Right cardiac atrium (tissue), 5 donors: Measurements from ENCODE around the gene SAGE1. TPM values are rescaled to one million over a fixed set of nuclear protein-coding genes. Genes with fewer than 3 reads are reported as not detected.
A peak's percentile ranks its signal among the peaks of the same experiment; 100 is the strongest.

Experiments
- ATAC-seq, 2 donors: fragments of 200-7000 bp; cut with Tn5 transposase; one replicate each; pipeline versions ENCODE4 v1.8.0 to v1.9.1; 2020; ENCODE audit warnings: moderate library complexity in 2 of 2, mild to moderate bottlenecking in 1 of 2
- DNase-seq, 3 donors: peaks; one replicate each; pipeline ENCODE4 v3.0.0-alpha.2; 2020
- H3K27ac ChIP-seq: one replicate; pipeline ENCODE4 v1.5.1; 2013; ENCODE audit warnings: mild to moderate bottlenecking, low read length, control low read depth, moderate library complexity
- H3K27me3 ChIP-seq: one replicate; pipeline ENCODE4 v1.6.1; 2013; ENCODE audit not compliant: control insufficient read depth, insufficient read depth
- H3K4me1 ChIP-seq: one replicate; pipeline ENCODE4 v1.6.1; 2013; ENCODE audit warnings: low read length; ENCODE audit not compliant: control insufficient read depth, insufficient read depth
- H3K4me3 ChIP-seq: one replicate; pipeline ENCODE4 v1.5.1; 2013; ENCODE audit warnings: low read length, control low read depth
- H3K9me3 ChIP-seq: one replicate; pipeline ENCODE4 v1.6.1; 2013; ENCODE audit warnings: low read length; ENCODE audit not compliant: control insufficient read depth
- WGBS: extraction: QIAGEN DNeasy Blood & Tissue Kit; methylation state at CpG from one replicate; pipeline ENCODE4 v1.1.7; 2013; 5-methylcytosine and 5-hydroxymethylcytosine counted together
- intact Hi-C, 4 donors: fragments of 100-400 bp; cut with DNase I; formaldehyde crosslinking; loops; one replicate each; pipeline versions ENCODE4 v1.11.0 to v1.14.0; 2022 to 2023
- polyA plus RNA-seq: library from polyadenylated mRNA; stranded (reverse); fragments of 200-250 nt; gene quantifications from one replicate; pipeline ENCODE4 v1.2.3, GENCODE V29; 2013
- total RNA-seq, 4 donors: library from RNA; stranded (reverse); fragmentation: NEBNext Ultra II Directional; extraction: Animal tissue kit (Norgen Biotek cat#: 25700); gene quantifications; one replicate each; pipeline ENCODE4 v1.2.1, GENCODE V29; 2021
- donor health status: healthy with polysubstance abuse.
- donor health status: DM: no; HTN: yes; CAD: no.
- donor health status: DM: no; HTN: no; CAD: no.
- donor health status: DM: no; HTN: yes; CAD: no; lungs with severe emphysema.
- donor health status: DM: yes; HTN: yes; CAD: no.

Gene SAGE1
- total and polyA plus RNA-seq, 5 donors: not detected

- DNase-seq: no peak
- intact Hi-C loops: no loop called here
- ATAC-seq: no peak
- Histone ChIP-seq H3K9me3 (no peaks in the 10 kb centered on the region), H3K27me3 (no peaks in the 10 kb centered on the region), H3K27ac (no peak overlapping the region), H3K4me1 (no peaks in the 10 kb centered on the region), H3K4me3 (no peak overlapping the region)
- 82% methylated on average over 5 of the region's 5 CpGs for WGBS
Observed at GRCh38 chrX:135923353-135923752, 29.8 kb downstream of the SAGE1 start.

- no peak overlapping the region for H3K4me3 ChIP-seq
- H3K27ac ChIP-seq: no peak overlapping the region
- ATAC-seq (no peak), DNase-seq (no peak)
- H3K4me1 ChIP-seq: no peaks in the 10 kb centered on the region
- intact Hi-C loops: no loop called here
- H3K9me3 ChIP-seq: no peaks in the 10 kb centered on the region
- WGBS: 46% methylated on average over 2 of the region's 2 CpGs
- no peaks in the 10 kb centered on the region for H3K27me3 ChIP-seq
Observed at GRCh38 chrX:135927897-135928296, 34.4 kb downstream of the SAGE1 start.

- WGBS: 46% methylated on average over 19 of the region's 19 CpGs
- ATAC-seq (peak in 1 of 2 donors; percentile 69), DNase-seq (peak; percentile 47 to 65 (median 62))
- no peaks in the 10 kb centered on the region for H3K27me3 ChIP-seq
- no peak overlapping the region for H3K4me3 ChIP-seq
- H3K4me1 ChIP-seq: no peaks in the 10 kb centered on the region
- no peaks in the 10 kb centered on the region for H3K9me3 ChIP-seq
- no peak overlapping the region for H3K27ac ChIP-seq
- intact Hi-C loops: no loop called here
Observed at GRCh38 chrX:135931644-135932487, 38.4 kb downstream of the SAGE1 start.

GRCh38 chrX:135944486-135944885 is 51.0 kb downstream of the SAGE1 start:
- no peak overlapping the region for H3K4me3 ChIP-seq
- DNase-seq (no peak), ATAC-seq (no peak)
- H3K27ac ChIP-seq: no peak overlapping the region
- intact Hi-C loops: no loop called here
- no peaks in the 10 kb centered on the region for H3K4me1 ChIP-seq
- WGBS: 95% methylated on average over 2 of the region's 2 CpGs
- no peaks in the 10 kb centered on the region for H3K9me3 ChIP-seq
- H3K27me3 ChIP-seq: no peaks in the 10 kb centered on the region

- intact Hi-C loops: no loop called here
- H3K9me3 ChIP-seq: no peaks in the 10 kb centered on the region
- no peak overlapping the region for H3K27ac ChIP-seq
- WGBS: 93% methylated on average over 4 of the region's 4 CpGs
- H3K4me3 ChIP-seq: no peak overlapping the region
- ATAC-seq: no peak
- no peaks in the 10 kb centered on the region for H3K27me3 ChIP-seq
- no peak for DNase-seq
- no peaks in the 10 kb centered on the region for H3K4me1 ChIP-seq
Observed at GRCh38 chrX:135951291-135951690, 57.8 kb downstream of the SAGE1 start.

Other genes with a start within 250 kb of the SAGE1 start
- gene CT45A1, start 180.1 kb upstream of the SAGE1 start, total RNA-seq: not detected
- gene CT45A1, start 180.1 kb upstream of the SAGE1 start, polyA plus RNA-seq: not detected
- not detected for gene CT45A3, start 125.5 kb upstream of the SAGE1 start, total RNA-seq
- not detected for gene CT45A3, start 125.5 kb upstream of the SAGE1 start, polyA plus RNA-seq
- not detected for gene CT45A5, start 108.2 kb upstream of the SAGE1 start, total RNA-seq
- not detected for gene CT45A5, start 108.2 kb upstream of the SAGE1 start, polyA plus RNA-seq
- not detected for gene CT45A6, start 90.9 kb upstream of the SAGE1 start, total RNA-seq
- not detected for gene CT45A6, start 90.9 kb upstream of the SAGE1 start, polyA plus RNA-seq
- gene CT45A2, start 73.7 kb upstream of the SAGE1 start, total RNA-seq: not detected
- not detected for gene CT45A2, start 73.7 kb upstream of the SAGE1 start, polyA plus RNA-seq
- not detected for gene CT45A7, start 56.4 kb upstream of the SAGE1 start, total RNA-seq
- gene CT45A7, start 56.4 kb upstream of the SAGE1 start, polyA plus RNA-seq: not detected
- gene CT45A8, start 39.2 kb upstream of the SAGE1 start, total RNA-seq: not detected
- gene CT45A8, start 39.2 kb upstream of the SAGE1 start, polyA plus RNA-seq: not detected
- not detected for gene CT45A9, start 21.9 kb upstream of the SAGE1 start, total RNA-seq
- not detected for gene CT45A9, start 21.9 kb upstream of the SAGE1 start, polyA plus RNA-seq
- gene CT45A10, start 272 bp upstream of the SAGE1 start, total RNA-seq: not detected
- not detected for gene CT45A10, start 272 bp upstream of the SAGE1 start, polyA plus RNA-seq
- gene MMGT1, start 80.3 kb downstream of the SAGE1 start, total RNA-seq: 10 to 100 TPM; 26.2 to 29.5 (median 26.5) TPM
- 7.0 TPM for gene MMGT1, start 80.3 kb downstream of the SAGE1 start, polyA plus RNA-seq
- 10 to 100 TPM; 16.8 to 19.8 (median 18.6) TPM for gene SLC9A6, start 91.7 kb downstream of the SAGE1 start, total RNA-seq
- gene SLC9A6, start 91.7 kb downstream of the SAGE1 start, polyA plus RNA-seq: 16.0 TPM